GM23248 (cell line): ENCODE measurements around the gene CRYAB.

Source experiments
- EZH2 ChIP-seq: fragments of 200-600 bp; sonication (generic); IDR thresholded peaks from 2 replicates; pipeline ENCODE4 v1.6.1; 2018; ENCODE audit warnings: antibody characterized with exemption, mild to moderate bottlenecking; ENCODE audit not compliant: insufficient read depth, poor library complexity, severe bottlenecking
- EZH2phosphoT487 ChIP-seq: fragments of 200-600 bp; sonication (generic); IDR thresholded peaks from 2 replicates; pipeline ENCODE4 v1.6.1; 2018; ENCODE audit warnings: antibody characterized with exemption, moderate library complexity, mild to moderate bottlenecking, low read depth; ENCODE audit not compliant: insufficient read depth

DNA sequence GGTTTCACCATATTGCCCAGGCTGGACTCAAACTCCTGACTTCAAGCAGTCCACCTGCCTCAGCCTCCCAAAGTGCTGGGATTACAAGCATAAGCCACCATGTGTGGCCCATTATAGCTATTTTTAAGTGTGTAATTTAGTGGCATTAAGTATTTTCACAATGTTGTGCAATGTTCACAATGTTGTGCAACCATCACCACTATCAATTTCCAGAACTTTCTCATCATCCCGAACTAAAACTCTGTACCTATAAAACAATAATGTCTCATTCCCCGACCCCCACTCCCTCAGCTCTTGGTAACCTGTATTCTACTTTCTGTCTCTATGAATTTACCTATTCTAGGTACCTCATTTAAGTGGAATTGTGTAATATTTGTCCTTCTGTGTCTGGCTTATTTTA is 24.7 kb downstream of the CRYAB start:
- TF ChIP-seq EZH2 (no peak), EZH2phosphoT487 (no peak)
